Fibroblast of villous mesenchyme (primary cell): ENCODE data around the gene USF3. TPM values are rescaled to one million over a fixed set of nuclear protein-coding genes. Genes with fewer than 3 reads are reported as not detected.
A peak's percentile ranks its signal among the peaks of the same experiment; 100 is the strongest.

Experiments
- DNase-seq: peaks from one replicate; pipeline ENCODE4 v3.0.0-alpha.2; 2010; ENCODE audit warnings: low read depth
- H3K4me3 ChIP-seq: 2 replicates; pipeline ENCODE4 v1.5.1; 2011; ENCODE audit warnings: low read depth, mild to moderate bottlenecking, low read length
- CTCF ChIP-seq: IDR thresholded peaks from 2 replicates; pipeline ENCODE4 v1.5.1; 2012; ENCODE audit warnings: low read depth, mild to moderate bottlenecking, low read length; ENCODE audit not compliant: insufficient read depth
- total RNA-seq: library from RNA; depleted of rRNA; stranded (reverse); fragments of >200 nt; gene quantifications from 2 replicates; pipeline ENCODE4 v1.2.3, GENCODE V29; 2012

The USF3 gene
- total RNA-seq, 1 donor, result 12.5 TPM

- no peak for TF ChIP-seq CTCF
- DNase-seq, result no peak
- H3K4me3 ChIP-seq, result no peak overlapping the region
These were observed 21.4 kb upstream of the USF3 start for GRCh38 chr3:113717818-113718217.

GRCh38 chr3:113717308-113717707 lies 20.9 kb upstream of the USF3 start:
- H3K4me3 ChIP-seq, result no peak overlapping the region
- TF ChIP-seq CTCF, result no peak
- no peak for DNase-seq

- no peak for TF ChIP-seq CTCF
- no peak overlapping the region for H3K4me3 ChIP-seq
- peak; percentile 18 for DNase-seq
These were observed 18.3 kb upstream of the USF3 start for GRCh38 chr3:113714702-113715101.

- TF ChIP-seq CTCF, result no peak
- H3K4me3 ChIP-seq, result no peak overlapping the region
- DNase-seq, result no peak
These were observed 15.7 kb upstream of the USF3 start for GRCh38 chr3:113712129-113712528.

GRCh38 chr3:113707835-113708234 lies 11.4 kb upstream of the USF3 start:
- no peak for TF ChIP-seq CTCF
- no peak for DNase-seq
- no peak overlapping the region for H3K4me3 ChIP-seq

GRCh38 chr3:113698956-113699355 lies 2.5 kb upstream of the USF3 start:
- TF ChIP-seq CTCF, result no peak
- peak; percentile 12 for DNase-seq
- peak overlapping the region; percentile 28 for H3K4me3 ChIP-seq

GRCh38 chr3:113698213-113698742 lies 1.8 kb upstream of the USF3 start:
- DNase-seq, result no peak
- no peak for TF ChIP-seq CTCF
- H3K4me3 ChIP-seq, result no peak overlapping the region
